Hematopoietic multipotent progenitor cell treated with erythropoietin and hydrocortisone succinate and interleukin-3 and kit ligand, for 8 days (in vitro differentiated cells): Measurements from ENCODE around the gene RHEB.
A peak's percentile ranks its signal among the peaks of the same experiment; 100 is the strongest.
"Not testable (repeated sequence)": the region's sequence is repeated elsewhere in the genome, so short reads cannot be mapped to it uniquely, and the experiment has no call there.

ENCODE experiments used
- DNase-seq: peaks from one replicate; pipeline ENCODE4 v3.0.0-alpha.2; 2015

The RHEB gene, protein sequence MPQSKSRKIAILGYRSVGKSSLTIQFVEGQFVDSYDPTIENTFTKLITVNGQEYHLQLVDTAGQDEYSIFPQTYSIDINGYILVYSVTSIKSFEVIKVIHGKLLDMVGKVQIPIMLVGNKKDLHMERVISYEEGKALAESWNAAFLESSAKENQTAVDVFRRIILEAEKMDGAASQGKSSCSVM

DNA sequence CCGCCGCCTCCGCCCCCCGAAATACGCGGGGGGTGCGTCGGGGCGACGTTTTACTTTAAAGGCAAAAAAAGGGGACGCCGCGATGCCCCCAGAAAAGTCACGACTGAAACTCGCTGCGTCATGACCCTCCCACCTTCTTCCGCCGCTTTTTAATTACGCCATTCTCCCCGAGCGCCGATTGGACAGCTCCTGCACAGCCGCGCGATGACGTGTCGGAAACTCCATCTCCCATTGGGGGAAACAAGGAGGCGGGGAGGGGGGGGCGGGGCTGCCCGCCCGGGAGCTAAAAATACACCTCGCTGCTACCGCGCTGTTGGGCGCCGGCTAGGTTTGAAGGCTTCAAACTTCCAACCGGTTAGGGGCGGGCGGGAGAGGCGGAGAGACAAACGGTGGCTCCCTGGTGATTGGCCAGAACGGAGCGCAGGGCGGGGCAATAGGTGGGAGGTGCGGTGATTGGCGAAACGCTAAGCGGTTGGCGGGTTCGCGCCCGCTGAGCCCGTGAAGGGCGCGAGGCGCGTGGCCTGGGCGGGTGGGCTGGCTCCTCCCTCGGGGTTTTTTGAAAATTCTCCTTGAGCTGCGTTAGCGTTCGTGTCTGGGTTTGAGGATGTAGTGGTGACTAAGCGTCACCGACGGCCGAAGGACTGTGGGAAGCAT, at the start of gene RHEB:
TSS of gene RHEB (minus strand) at position 131 of the 654 bp plus-strand sequence. CDS start 384 bp downstream, outside the sequence.
- peak; percentile 98 for DNase-seq

DNA sequence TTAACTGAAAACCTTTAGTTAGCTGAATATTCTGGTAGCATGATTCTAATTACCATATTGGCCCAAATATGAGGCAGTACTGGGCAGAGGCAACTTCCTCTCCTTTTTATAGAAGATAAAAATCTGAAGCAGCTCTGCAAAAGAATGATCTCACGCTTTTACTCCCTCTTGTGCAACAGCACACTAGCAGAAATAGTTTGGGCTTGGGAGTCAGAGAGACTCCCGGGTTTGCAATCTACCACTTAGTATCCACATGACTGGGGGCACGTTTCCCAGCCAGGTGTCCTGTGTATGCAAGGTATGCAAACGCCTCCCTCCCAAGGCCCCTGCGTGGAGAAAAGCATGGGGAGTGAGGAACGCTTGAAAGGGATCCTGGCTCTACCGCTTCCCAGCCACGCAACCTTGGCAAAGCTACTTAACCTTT, 47.2 kb upstream of the RHEB start:
- DNase-seq, result no peak

DNA sequence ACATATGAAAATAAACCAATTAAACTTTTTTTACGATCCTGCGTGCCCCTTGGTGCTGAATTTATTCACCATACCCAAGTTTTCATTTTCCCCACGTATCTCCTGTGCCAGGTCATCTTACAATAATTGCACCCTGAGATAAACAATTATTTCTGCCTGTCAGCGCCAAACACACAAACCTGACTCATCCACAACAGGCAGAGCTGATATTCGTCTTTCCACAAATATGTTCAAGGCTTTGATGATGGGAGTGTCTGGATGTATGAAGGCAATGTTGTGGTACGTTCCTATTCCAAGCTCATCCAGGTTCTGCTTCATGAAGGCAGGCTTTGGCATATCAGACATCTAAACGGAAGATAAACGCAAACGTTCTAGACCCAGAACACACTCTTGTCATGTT, 45.8 kb upstream of the RHEB start:
- no peak for DNase-seq

DNA sequence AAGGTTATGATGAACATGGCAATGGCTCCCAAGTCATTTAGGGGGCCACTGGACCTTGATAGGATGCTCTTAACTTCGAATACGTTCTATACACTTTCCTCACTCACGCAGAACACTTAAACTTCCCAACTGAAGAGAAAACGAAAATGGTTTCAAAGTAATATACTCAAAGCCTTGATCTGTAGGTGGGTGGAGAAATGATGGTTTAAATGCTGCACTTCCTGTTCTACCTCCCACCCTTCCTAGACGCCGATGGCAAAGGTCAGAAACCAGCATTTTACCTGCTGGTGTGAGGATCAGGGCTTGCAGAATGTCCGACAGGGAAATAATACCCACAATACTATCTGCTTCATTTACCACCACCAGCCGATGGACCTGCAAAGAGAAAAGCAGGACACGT, 40.5 kb upstream of the RHEB start:
- DNase-seq, result no peak

DNA sequence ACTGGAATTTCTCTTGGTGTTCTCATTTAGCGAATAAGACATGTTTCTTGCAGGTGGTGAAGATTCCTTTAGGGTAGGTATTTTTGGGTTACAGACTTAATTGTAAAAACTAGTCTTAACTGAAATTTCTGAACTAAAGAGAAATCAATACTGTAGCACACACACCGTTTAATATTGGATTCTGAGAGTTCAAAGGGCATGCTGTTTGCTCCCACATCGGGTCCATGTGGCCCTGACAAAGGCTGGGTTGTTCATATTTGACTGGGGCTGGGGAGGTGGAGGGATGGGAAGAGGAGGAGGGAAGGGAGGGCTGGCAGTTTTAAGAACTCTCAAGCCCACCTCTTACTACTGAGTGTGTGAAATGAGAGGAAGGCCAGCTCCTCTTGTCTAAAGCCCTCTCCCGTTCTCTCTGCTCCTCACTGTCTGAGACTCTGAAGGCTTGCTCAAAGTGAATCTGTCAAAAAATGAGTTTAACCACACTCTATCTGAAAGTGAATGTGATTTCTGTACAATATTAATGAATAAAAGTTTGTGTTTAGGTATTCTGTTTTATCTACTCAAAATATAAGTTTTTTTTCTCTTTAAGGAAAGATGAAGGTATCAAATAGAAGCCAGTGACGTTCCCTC, 40.0 kb upstream of the RHEB start:
- no peak for DNase-seq

DNA sequence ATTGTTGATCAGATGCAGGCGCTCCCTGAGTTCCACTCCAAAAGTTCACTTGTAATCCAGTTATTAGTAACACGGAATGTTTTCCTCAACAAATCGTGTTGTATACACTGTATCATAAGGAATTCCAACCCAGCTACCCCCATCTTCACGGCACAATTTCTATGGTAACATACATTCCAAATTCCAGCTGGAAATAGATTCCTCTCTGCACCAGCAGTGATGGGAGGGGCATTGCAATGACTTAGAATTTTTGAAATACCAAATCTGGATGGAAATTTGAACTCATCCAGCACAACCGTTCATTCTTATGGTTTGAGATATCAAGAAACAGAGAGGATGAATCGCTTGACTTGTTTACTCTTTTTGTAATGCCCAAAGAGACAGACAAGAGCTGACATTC, 38.9 kb upstream of the RHEB start:
- DNase-seq, result no peak

DNA sequence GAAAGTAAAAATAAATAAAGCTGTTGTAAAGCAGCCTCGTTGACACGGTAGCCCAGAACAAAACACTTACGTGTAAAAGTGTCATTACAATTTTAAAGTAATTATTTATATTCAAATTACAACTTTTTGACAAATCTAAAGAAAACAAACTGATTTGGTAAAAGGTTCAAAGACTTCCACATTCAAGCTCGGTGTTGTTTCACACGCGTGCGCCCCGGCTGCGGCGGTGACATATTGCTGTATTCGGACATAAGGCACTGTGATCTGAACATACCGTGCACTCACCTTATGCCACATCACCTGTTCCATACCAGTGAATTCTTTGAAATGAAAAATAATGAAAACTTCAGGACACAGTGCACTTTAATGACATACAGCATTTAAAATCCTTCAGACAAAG, 36.9 kb upstream of the RHEB start:
- no peak for DNase-seq

DNA sequence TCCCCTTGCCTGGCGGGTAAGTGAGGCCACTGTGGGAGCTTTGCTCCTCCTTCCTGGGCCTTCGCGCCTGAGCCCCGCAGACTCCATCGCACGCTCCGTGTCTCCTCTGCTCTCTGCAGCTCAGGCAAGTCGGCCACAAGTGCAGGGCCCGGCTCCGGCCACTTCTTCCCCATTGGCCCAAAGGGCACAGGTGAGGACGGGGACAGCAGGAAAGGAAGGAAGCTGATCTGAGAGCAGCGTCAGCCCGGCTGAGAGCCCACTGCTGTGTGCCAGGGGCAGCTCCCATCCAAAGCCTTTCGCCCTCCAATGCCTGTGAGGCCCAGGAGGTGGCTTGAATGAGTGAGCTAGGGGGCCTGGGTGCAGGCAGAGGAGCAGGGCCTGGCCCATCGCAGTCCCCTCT, 33.7 kb upstream of the RHEB start:
- DNase-seq, result no peak

DNA sequence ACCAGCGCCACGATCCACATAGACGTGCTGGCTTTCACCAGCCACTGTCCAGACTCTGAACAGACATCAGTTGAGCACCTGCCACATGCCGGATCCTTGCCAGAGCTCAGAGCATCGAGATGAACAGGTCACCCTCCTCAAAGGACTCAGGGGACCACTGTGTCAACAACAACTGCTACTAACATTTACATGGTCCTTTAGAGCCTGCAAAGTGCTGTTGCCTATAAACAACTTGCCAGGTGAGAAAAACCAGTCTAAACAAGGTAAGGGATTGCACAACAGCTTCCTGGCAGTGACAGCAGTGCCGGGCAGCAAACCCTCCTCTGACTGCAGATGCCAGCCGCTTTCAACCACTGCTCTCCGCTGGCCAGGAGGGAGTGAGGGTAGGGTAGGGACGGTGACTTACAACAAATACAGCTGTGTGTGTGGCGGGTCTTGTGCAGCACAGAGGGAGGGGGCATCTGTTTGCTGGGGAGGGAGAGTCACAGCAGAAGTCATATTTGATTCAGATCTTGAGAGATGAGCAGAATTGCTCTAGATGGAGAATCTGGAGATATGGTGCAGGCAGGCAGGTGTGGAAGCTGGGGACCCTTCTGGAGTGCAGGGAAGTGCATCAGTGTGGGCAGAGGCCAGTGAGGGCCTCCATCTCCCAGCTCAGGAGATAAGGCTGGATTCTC, 32.8 kb upstream of the RHEB start:
- no peak for DNase-seq

DNA sequence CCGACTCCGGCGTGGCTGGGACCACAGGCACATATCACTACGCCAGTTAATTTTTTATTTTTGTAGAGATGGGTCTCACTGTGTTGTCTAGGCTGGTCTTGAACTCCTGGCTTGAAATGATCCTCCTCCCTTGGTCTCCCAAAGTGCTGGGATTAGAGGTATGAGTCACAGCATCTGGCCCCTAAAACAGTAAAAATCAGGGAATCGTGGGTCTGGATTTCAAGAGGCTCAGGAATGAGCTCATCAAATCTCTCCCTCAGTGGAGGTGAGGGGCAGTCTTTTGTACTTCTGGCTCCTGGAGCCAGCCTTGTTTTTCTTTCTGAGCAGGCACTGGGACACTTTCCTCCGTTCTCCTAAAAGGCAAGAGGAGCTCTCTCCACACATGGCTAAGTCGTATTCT, 32.1 kb upstream of the RHEB start:
- no peak for DNase-seq

DNA sequence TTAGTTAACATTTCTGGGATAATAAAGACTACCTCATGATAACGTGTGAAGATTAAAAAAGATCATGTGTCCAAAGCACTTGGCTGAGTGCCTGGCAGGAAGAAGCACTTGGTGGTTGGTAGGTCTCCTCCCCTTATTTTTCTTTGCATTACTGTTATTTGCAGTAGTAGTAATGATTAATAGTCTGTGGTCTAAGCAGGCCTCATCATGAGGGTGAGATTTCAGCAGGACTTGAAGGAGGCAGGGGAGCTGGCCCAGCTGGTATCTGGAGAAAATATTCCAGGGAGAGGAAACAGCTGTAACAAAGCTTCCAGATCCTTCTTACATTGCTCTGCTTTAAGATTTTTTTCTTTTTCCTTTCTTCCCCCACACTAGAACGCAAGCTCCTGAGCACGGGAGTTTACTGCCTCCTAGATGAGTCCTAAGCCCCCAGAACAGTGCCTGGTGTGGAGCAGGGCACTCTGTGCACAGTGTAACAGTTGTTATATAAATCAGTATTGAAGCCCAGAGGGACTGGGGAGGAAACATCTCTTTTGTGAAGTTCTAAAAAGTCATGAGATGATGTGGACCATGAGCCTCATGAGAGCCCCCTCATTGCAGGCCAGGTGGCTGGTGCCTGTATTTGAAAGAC, 31.1 kb upstream of the RHEB start:
- peak; percentile 71 for DNase-seq

DNA sequence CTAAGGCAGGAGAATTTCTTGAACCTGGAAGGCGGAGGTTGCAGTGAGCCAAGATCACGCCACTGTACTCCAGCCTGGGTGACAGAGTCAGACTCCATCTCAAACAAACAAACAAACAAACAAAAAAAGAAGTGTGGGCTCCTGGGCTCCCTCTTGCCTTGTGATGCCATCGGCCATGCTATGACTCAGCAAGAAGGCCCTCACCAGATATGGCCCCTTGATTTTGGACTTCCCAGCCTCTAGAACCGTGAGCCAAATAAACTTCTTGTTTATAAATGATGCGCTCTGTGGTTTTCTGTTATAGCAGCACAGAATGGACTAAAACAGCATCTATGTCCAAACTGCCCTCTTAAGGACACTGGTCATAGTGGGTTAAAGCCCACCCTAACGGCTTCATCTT, 29.9 kb upstream of the RHEB start:
- DNase-seq, result no peak

DNA sequence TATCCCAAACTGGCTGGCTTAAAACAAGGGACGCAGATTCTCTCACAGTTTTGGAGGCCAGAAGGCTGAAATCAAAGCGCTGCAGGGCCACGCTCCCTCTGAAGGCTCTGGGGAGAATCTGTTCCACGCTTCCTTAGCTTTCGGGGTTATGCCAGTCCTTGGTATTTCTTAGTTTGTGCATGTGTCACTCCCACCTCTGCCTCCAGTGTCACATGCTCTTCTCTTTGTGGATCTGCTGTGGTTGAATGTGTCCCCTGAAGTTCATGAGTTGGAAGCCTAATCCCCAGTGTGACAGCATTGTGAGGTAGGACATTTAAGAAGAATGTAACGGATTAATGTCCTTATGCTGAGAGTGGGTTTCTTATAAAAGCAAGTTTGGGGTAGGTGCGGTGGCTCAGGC, 29.4 kb upstream of the RHEB start:
- DNase-seq, result no peak

DNA sequence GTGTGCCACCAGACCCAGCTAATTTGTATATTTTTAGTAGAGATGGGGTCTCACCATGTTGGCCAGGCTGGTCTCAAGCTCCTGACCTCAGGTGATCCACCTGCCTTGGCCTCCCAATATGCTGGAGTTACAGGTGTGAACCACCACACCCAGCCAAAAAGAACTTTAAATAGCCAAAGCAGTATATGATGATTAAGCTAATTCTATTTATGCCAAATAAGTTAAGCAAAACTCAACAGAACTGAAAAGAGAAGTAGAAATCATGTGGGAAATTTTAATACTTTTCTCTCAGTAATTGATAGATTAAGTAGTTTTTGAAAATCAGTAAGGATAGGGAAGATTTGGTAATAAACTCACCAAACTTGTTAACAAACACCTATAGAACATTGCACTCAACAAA, 24.5 kb upstream of the RHEB start:
- no peak for DNase-seq

DNA sequence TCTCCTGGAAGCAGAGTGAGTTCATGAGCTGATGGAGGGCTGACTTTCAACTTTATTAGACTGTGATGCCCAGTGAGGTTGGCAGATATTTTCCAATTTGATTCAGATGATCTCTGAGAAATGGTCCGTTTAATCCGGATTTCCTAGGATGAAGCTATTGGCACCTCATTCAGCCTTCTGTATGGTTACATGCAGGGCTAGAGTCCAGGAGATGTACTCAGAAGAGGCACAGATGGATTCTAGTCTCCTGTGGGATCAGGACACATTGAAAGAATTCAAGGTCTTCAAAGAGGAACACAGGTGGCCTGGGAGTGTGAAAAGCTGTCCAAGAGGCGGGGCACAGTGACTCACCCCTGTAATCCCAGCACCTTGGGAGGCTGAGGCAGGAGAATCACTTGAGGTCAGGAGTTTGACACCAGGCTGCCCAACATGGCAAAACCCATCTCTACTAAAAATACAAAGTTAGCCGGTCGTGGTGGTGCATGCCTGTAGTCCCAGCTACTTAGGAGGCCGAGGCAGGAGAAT, 23.0 kb upstream of the RHEB start:
- DNase-seq, result no peak

DNA sequence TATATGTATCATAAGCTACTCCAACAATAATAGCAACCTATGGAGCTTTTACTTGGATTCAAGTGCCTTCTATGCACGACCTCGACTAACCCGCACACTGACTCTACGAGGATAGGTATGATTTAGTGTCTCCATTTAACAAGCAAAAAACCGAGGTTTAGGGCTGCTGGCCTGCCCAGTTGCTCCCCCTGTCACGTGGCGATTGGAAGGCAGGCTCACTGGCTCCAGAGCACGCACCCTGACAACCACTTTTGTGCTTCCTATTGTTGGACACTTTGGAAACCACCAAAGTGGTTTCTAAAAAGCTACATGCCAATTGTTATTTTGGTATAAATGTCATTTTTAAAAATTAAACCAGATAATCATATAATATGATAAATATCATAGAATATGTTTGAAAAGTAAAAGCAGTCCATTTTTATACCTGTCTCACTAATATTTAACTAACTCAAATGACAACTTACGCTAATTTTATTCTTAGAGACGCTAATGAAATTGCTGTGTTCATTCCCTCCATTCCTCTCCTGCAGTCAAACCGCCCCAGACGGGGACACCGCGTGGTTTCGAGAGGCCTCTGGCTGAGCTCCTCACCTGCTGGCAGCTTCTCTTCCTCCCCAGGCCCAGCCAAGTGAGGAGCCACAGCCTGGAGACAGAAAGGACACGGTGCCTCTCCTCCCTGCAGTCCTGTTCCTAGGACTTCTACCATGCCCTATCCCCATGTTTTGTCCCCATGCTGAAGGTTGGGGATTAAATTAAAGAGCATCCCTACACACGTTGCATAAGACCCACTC, 22.2 kb upstream of the RHEB start:
- DNase-seq, result no peak

DNA sequence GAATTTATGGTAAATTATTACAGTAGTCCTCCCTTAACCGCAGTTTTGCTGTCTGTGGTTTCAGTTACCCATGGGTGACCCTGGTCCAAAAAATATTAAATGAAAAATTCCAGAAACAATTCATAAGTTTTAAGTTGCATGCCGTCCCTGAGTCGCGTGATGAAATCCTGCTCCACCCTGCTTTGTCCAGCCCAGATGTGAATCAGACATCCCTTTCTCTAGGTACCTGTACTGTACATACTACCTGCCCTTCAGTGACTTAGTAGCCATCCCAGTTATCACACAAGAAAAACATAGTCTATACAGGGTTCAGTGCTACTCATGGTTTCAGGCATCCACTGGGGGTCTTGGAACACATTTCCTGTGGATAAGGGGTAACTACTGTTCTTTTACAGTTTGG, 20.5 kb upstream of the RHEB start:
- no peak for DNase-seq

DNA sequence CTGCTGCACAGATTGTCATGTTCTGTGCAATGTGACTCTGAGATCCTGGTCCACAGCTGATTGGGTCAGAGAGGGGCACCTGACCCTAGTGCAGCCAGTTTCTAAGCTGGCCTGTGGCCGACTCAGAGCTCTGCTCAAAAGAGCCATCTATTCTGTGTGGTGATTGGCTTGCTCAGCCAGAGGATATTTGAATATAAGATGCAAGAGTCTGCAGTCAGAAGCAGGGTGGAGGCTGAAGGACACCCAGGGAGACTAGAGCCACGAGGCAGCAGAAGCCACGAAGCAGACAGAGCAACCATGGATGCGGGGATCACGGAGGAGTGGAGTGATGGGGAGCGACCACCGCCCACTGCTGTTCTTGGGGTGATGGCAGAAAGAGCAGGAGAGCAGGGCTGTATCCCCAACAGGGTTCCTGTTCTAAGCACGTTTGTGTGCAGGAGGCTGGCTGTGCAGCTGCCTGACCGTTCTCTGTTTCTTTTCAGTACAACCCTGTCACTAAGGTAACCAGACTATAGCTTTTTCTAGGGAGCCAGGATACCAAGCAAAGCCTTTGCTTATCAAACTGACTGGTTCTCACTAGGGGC, 19.5 kb upstream of the RHEB start:
- no peak for DNase-seq

DNA sequence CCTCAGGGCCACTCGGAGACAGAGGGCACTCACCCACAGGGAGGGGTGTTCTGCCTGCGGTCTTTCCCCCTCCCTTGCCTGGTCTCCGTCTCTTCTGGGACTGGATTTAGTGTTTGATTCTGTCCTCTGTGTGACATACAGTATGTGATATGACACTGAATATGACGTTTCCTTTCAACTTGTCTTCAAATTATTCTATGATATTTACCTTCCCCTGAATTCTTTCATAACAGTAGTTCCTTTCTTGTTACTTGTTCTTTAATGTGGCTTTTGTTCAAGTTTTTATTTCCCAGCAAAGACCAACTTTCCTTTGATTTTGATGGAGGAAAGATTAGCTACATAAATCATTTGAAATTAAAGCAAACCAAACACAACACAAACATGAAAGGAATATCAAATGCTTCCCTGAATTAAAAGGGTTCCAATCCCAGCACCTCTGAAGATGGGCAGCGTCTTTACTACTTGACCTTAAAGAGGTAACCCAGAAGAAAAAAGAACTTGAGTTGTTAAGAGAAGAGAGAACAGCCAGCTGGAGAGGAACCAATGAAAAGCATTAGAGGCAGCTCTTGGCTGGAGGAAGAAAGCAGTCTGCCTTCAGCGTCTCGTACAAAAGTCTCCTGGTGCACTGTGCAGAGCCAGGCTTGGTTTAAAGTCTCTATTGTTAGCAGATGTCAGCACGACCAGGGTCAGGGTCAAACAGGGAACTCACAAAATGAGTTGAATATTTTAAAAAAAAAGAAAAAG, 18.3 kb upstream of the RHEB start:
- DNase-seq, result no peak

DNA sequence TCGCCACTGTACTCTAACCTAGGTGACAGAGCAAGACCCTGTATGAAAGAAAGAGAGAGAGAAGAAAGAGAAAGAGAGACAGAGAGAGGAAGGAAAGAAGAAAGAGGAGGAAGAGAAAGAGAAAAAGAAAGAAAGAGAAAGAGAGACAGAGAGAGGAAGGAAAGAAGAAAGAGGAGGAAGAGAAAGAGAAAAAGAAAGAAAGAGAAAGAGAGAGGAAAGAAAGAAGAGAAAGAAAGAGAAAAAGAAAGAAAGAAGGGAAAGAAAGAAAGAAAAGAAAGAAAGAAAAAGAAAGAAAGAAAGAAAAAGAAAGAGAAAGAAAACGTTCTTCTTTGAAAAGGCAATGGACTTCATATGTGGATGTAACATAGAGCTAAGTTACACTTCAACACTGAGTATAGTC, 16.5 kb upstream of the RHEB start:
- not testable (repeated sequence) for DNase-seq

DNA sequence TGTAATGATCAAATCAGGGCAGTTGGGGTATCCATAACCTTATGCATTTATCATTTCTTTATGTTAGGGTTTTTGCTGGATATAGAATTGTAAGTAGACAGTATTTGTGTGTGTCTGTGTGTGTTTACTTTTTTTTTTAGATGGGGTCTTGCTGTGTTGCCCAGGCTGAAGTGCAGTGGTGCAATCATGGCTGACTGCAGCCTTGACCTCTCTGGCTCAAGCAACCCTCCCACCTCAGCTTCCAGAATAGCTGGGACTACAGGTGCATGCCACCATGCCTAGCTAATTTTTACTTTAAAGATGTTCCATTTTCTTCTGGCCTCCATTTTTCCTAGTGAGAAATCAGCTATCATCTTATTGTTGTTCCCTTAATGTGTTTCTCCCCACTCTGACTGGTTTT, 10.1 kb upstream of the RHEB start:
- no peak for DNase-seq
